GM12801 (cell line): ENCODE results near the gene EPPIN.
A peak's percentile ranks its signal among the peaks of the same experiment; 100 is the strongest.

Source experiments
- CTCF ChIP-seq: IDR thresholded peaks from one replicate; pipeline ENCODE4 v1.5.1; 2011; ENCODE audit warnings: control low read depth; ENCODE audit not compliant: insufficient read length; ENCODE audit errors: extremely low read depth

Gene EPPIN

GRCh38 chr20:45547206-45547770, at the start of gene EPPIN:
Gene EPPIN (minus strand): TSS chr20:45547401. CDS start chr20:45547357, 44 bp downstream.
- no peak for TF ChIP-seq CTCF

GRCh38 chr20:45595235-45595634, 48.0 kb upstream of the EPPIN start:
- no peak for TF ChIP-seq CTCF

GRCh38 chr20:45593498-45593897, 46.3 kb upstream of the EPPIN start:
- TF ChIP-seq CTCF = no peak

- peak; percentile 45 for TF ChIP-seq CTCF
Observed at GRCh38 chr20:45592574-45593189, 45.5 kb upstream of the EPPIN start.

- TF ChIP-seq CTCF = no peak
Observed at GRCh38 chr20:45589725-45590124, 42.5 kb upstream of the EPPIN start.

- TF ChIP-seq CTCF = no peak
Observed at GRCh38 chr20:45588800-45589199, 41.6 kb upstream of the EPPIN start.

- no peak for TF ChIP-seq CTCF
Observed at GRCh38 chr20:45583502-45583901, 36.3 kb upstream of the EPPIN start.
